Measurements from ENCODE around the gene CFAP77.

DNA sequence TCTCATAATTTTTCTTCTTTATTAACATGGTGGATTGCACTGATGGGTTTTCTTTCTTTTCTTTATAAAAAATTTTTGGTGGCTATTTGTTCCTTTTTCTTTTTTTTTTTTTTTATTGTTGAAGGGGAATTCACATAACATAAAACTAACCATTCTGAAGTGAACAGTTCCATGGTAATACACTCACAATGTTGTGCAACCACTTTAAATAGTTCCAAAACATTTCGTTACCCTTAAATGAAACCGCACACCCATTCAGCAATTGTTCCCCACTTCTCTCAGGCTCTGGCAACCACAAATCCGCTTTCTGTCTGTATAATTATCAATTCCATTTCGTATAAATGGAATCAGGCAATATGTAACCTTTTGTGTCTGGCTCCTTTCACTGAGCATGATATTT lies 43.5 kb upstream of the CFAP77 start:
- TF ChIP-seq MAX (IDR thresholded peaks at IDR 0.05; ENCODE audit: low read depth, low read length), result no peak
- TF ChIP-seq, protein P1, sequence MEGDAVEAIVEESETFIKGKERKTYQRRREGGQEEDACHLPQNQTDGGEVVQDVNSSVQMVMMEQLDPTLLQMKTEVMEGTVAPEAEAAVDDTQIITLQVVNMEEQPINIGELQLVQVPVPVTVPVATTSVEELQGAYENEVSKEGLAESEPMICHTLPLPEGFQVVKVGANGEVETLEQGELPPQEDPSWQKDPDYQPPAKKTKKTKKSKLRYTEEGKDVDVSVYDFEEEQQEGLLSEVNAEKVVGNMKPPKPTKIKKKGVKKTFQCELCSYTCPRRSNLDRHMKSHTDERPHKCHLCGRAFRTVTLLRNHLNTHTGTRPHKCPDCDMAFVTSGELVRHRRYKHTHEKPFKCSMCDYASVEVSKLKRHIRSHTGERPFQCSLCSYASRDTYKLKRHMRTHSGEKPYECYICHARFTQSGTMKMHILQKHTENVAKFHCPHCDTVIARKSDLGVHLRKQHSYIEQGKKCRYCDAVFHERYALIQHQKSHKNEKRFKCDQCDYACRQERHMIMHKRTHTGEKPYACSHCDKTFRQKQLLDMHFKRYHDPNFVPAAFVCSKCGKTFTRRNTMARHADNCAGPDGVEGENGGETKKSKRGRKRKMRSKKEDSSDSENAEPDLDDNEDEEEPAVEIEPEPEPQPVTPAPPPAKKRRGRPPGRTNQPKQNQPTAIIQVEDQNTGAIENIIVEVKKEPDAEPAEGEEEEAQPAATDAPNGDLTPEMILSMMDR (IDR thresholded peaks at IDR 0.05; ENCODE audit: low read depth, low read length), result no peak

All from NB4 (cell line).